ENCODE measurements around the gene SDCCAG8.

- TF ChIP-seq EZH2 (IDR thresholded peaks at IDR 0.05): no peak
- no peak for TF ChIP-seq POLR2AphosphoS5 (IDR thresholded peaks at IDR 0.05; ENCODE audit: borderline replicate concordance, low read depth, low read length)
- TF ChIP-seq FOXP2 (optimal IDR thresholded peaks at IDR 0.05; ENCODE audit: control extremely low read depth, extremely low read length, insufficient read depth): no peak
These were observed 60.6 kb downstream of the SDCCAG8 start for GRCh38 chr1:243316366-243316989.

Data from SK-N-MC (cell line).